Neural cell (in vitro differentiated cells): ENCODE measurements around the gene ADGRE2. TPM values are rescaled to one million over a fixed set of nuclear protein-coding genes. Genes with fewer than 3 reads are reported as not detected.

ENCODE experiments used
- H2AFZ ChIP-seq: fragments of 200-600, 300-800 bp; sonication (generic), shearing (Covaris generic); 2 replicates; pipeline ENCODE4 v1.6.0; 2014; ENCODE audit warnings: low read depth, mild to moderate bottlenecking, antibody characterized with exemption, low read length, moderate library complexity
- H3F3A ChIP-seq: fragments of 200-600 bp; shearing (Covaris generic); 2 replicates; pipeline ENCODE4 v1.6.1; 2016; ENCODE audit warnings: mild to moderate bottlenecking, moderate library complexity, mixed read lengths, antibody characterized with exemption, low read length; ENCODE audit not compliant: insufficient read depth, poor library complexity, severe bottlenecking
- H3K27ac ChIP-seq: fragments of 200-600, 300-800 bp; sonication (generic), shearing (Covaris generic); 2 replicates; pipeline ENCODE4 v1.5.1; 2014; ENCODE audit warnings: mild to moderate bottlenecking, low read length, moderate library complexity
- H3K27me3 ChIP-seq: fragments of 300-800, 200-600 bp; sonication (generic), shearing (Covaris generic); 2 replicates; pipeline ENCODE4 v1.6.0; 2014; ENCODE audit warnings: mild to moderate bottlenecking, low read depth, low read length, moderate library complexity; ENCODE audit not compliant: insufficient read depth
- H3K36me3 ChIP-seq: fragments of 300-800, 200-600 bp; sonication (generic), shearing (Covaris generic); 2 replicates; pipeline ENCODE4 v1.5.1; 2014; ENCODE audit warnings: mild to moderate bottlenecking, antibody characterized with exemption, low read length, moderate library complexity; ENCODE audit not compliant: insufficient read depth
- H3K4me2 ChIP-seq: fragments of 300-800, 200-600 bp; sonication (generic), shearing (Covaris generic); 2 replicates; pipeline ENCODE4 v1.6.0; 2014; ENCODE audit warnings: mild to moderate bottlenecking, low read length
- H3K4me3 ChIP-seq: fragments of 300-800, 200-600 bp; sonication (generic), shearing (Covaris generic); 2 replicates; pipeline ENCODE4 v1.5.1; 2014; ENCODE audit warnings: mild to moderate bottlenecking, low read length, moderate library complexity
- H3K79me2 ChIP-seq: fragments of 200-600 bp; shearing (Covaris generic); replicated peaks from 2 replicates; pipeline ENCODE4 v1.6.0; 2014; ENCODE audit warnings: mild to moderate bottlenecking, low read length, moderate library complexity; ENCODE audit not compliant: insufficient read depth
- H3K9ac ChIP-seq: fragments of 300-800, 200-600 bp; sonication (generic), shearing (Covaris generic); 2 replicates; pipeline ENCODE4 v1.6.1; 2016; ENCODE audit warnings: mild to moderate bottlenecking, low read length, mixed read lengths
- H3K9me2 ChIP-seq: fragments of 200-600 bp; shearing (Covaris generic); 2 replicates; pipeline ENCODE4 v1.6.1; 2016; ENCODE audit warnings: mild to moderate bottlenecking, low read length, mixed read lengths; ENCODE audit not compliant: insufficient read depth
- H3K9me3 ChIP-seq: fragments of 200-600, 300-800 bp; sonication (generic), shearing (Covaris generic); 2 replicates; pipeline ENCODE4 v1.6.1; 2016; ENCODE audit warnings: mild to moderate bottlenecking, mixed run types, low read length, moderate library complexity, mixed read lengths
- H4K20me1 ChIP-seq: fragments of 200-600 bp; shearing (Covaris generic); 2 replicates; pipeline ENCODE4 v1.6.1; 2016; ENCODE audit warnings: mild to moderate bottlenecking, mixed run types; ENCODE audit not compliant: insufficient read depth
- EP300 ChIP-seq: fragments of 450-650 bp; conservative IDR thresholded peaks from 2 replicates; pipeline ENCODE4 v1.6.1; 2014; ENCODE audit warnings: antibody characterized with exemption, mild to moderate bottlenecking, moderate library complexity; ENCODE audit not compliant: poor library complexity, severe bottlenecking
- EZH2 ChIP-seq: fragments of 200-600, 300-800 bp; shearing (Covaris generic), sonication (generic); IDR thresholded peaks from 2 replicates; pipeline ENCODE4 v1.6.1; 2014; ENCODE audit warnings: antibody characterized with exemption, low read length, borderline replicate concordance, mild to moderate bottlenecking; ENCODE audit not compliant: insufficient read depth, poor library complexity, severe bottlenecking
- MXI1 ChIP-seq: fragments of 450-650 bp; conservative IDR thresholded peaks from 2 replicates; pipeline ENCODE4 v1.6.1; 2014; ENCODE audit warnings: antibody characterized with exemption, mild to moderate bottlenecking; ENCODE audit not compliant: poor library complexity, severe bottlenecking
- POLR2AphosphoS5 ChIP-seq: IDR thresholded peaks from 2 replicates; pipeline ENCODE4 v1.6.1; 2012
- RAD21 ChIP-seq: fragments of 450-650 bp; conservative IDR thresholded peaks from 2 replicates; pipeline ENCODE4 v1.6.1; 2014; ENCODE audit warnings: antibody characterized with exemption, mild to moderate bottlenecking, moderate library complexity
- SMC3 ChIP-seq: fragments of 450-650 bp; conservative IDR thresholded peaks from 2 replicates; pipeline ENCODE4 v1.6.1; 2014; ENCODE audit warnings: antibody characterized with exemption, mild to moderate bottlenecking, moderate library complexity; ENCODE audit not compliant: poor library complexity
- TAF1 ChIP-seq: IDR thresholded peaks from 2 replicates; pipeline ENCODE4 v1.6.1; 2012; ENCODE audit warnings: low read depth
- polyA plus RNA-seq: library from polyadenylated mRNA; depleted of rRNA; stranded (reverse); fragments of >200 nt; gene quantifications from 2 replicates; pipeline ENCODE4 v1.2.3, GENCODE V29; 2014
- TF ChIP-seq, protein P1 (sequence below): IDR thresholded peaks from 2 replicates; pipeline ENCODE4 v1.6.1; 2012; ENCODE audit warnings: borderline replicate concordance
- TF ChIP-seq, protein P2 (sequence below): fragments of 450-650 bp; IDR thresholded peaks from 2 replicates; pipeline ENCODE4 v1.5.1; 2014; ENCODE audit warnings: antibody characterized with exemption, mild to moderate bottlenecking, moderate library complexity; ENCODE audit not compliant: poor library complexity, severe bottlenecking

Gene ADGRE2
- polyA plus RNA-seq, 1 donor from 2014 or later = not detected

DNA sequence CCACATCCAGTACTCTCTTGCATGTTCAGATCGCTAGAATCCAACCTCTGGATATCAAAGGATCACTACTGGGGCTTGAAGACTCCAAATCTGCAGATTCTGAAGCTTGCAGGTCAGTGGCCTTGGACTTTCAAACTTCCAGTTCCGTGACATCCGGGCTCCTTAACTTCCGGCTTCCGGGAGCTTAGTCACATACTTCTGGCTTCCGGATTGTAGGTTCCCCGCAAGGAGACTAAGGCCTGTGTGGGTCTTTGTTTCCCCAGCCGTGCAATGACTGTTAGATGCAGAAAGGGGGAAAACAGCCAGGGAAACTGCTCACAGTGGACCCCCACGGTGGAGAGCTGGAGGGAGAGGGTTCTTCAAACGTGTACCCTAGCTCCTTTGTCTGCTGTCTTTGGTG is 47.2 kb downstream of the ADGRE2 start:
- Histone ChIP-seq H3K9ac (no peak overlapping the region), H3K4me3 (no peak overlapping the region), H3F3A (no peaks in the 10 kb centered on the region), H4K20me1 (no peaks in the 10 kb centered on the region), H3K36me3 (no peaks in the 10 kb centered on the region), H3K27me3 (no peaks in the 10 kb centered on the region), H3K9me3 (peaks cover 7% of the 10 kb centered on the region), H3K4me2 (no peak overlapping the region), H2AFZ (no peak overlapping the region), H3K79me2 (no peaks in the 10 kb centered on the region), H3K9me2 (no peaks in the 10 kb centered on the region), H3K27ac (no peak overlapping the region)
- TF ChIP-seq TAF1 (no peak), EP300 (no peak)

DNA sequence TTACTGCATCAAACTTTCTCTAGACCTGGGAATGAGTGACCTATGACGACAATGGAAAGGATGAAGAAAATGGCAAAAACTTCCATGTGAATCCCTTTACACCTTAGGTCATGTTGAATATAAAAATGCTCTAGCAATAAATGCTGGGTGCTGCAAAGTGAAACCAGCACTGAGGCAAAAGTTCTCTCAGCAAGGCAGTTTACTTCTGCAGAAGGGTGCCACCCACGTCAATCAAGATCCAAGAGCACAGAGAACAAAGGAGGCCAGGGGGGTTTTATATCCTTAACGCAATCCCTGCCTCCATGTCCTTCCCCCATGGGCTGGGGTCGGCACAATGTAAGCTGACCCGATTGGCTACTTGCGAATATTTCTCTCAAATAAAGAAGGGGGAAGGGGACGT is 49.8 kb downstream of the ADGRE2 start:
- no peak for TF ChIP-seq POLR2AphosphoS5
- no peak for TF ChIP-seq TAF1
- TF ChIP-seq, protein P1, sequence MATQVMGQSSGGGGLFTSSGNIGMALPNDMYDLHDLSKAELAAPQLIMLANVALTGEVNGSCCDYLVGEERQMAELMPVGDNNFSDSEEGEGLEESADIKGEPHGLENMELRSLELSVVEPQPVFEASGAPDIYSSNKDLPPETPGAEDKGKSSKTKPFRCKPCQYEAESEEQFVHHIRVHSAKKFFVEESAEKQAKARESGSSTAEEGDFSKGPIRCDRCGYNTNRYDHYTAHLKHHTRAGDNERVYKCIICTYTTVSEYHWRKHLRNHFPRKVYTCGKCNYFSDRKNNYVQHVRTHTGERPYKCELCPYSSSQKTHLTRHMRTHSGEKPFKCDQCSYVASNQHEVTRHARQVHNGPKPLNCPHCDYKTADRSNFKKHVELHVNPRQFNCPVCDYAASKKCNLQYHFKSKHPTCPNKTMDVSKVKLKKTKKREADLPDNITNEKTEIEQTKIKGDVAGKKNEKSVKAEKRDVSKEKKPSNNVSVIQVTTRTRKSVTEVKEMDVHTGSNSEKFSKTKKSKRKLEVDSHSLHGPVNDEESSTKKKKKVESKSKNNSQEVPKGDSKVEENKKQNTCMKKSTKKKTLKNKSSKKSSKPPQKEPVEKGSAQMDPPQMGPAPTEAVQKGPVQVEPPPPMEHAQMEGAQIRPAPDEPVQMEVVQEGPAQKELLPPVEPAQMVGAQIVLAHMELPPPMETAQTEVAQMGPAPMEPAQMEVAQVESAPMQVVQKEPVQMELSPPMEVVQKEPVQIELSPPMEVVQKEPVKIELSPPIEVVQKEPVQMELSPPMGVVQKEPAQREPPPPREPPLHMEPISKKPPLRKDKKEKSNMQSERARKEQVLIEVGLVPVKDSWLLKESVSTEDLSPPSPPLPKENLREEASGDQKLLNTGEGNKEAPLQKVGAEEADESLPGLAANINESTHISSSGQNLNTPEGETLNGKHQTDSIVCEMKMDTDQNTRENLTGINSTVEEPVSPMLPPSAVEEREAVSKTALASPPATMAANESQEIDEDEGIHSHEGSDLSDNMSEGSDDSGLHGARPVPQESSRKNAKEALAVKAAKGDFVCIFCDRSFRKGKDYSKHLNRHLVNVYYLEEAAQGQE = no peak
- TF ChIP-seq EZH2 = no peak
- no peak for TF ChIP-seq SMC3
- no peak for TF ChIP-seq MXI1
- no peak for TF ChIP-seq RAD21
- H4K20me1 ChIP-seq = no peaks in the 10 kb centered on the region
- no peak overlapping the region for H3K4me2 ChIP-seq
- H3K9me2 ChIP-seq = no peaks in the 10 kb centered on the region
- H3K27me3 ChIP-seq = no peaks in the 10 kb centered on the region
- no peaks in the 10 kb centered on the region for H3K36me3 ChIP-seq
- H2AFZ ChIP-seq = no peak overlapping the region
- H3K9ac ChIP-seq = no peak overlapping the region
- no peaks in the 10 kb centered on the region for H3F3A ChIP-seq
- H3K27ac ChIP-seq = no peak overlapping the region
- peaks cover 14% of the 10 kb centered on the region for H3K9me3 ChIP-seq
- no peak overlapping the region for H3K4me3 ChIP-seq
- no peaks in the 10 kb centered on the region for H3K79me2 ChIP-seq

- Histone ChIP-seq H3K9ac (no peak overlapping the region), H3K4me2 (no peak overlapping the region), H3K36me3 (peaks cover 38% of the 10 kb centered on the region), H3K9me3 (peaks cover 42% of the 10 kb centered on the region), H4K20me1 (no peaks in the 10 kb centered on the region), H3K27me3 (no peaks in the 10 kb centered on the region), H3K27ac (no peak overlapping the region), H3K9me2 (no peaks in the 10 kb centered on the region), H3F3A (no peaks in the 10 kb centered on the region), H3K79me2 (no peaks in the 10 kb centered on the region), H2AFZ (no peak overlapping the region), H3K4me3 (no peak overlapping the region)
- TF ChIP-seq SMC3 (no peak), TAF1 (no peak), EZH2 (no peak), EP300 (no peak), MXI1 (no peak), POLR2AphosphoS5 (no peak), RAD21 (no peak)
- TF ChIP-seq, protein P1 = no peak
- TF ChIP-seq, protein P2, sequence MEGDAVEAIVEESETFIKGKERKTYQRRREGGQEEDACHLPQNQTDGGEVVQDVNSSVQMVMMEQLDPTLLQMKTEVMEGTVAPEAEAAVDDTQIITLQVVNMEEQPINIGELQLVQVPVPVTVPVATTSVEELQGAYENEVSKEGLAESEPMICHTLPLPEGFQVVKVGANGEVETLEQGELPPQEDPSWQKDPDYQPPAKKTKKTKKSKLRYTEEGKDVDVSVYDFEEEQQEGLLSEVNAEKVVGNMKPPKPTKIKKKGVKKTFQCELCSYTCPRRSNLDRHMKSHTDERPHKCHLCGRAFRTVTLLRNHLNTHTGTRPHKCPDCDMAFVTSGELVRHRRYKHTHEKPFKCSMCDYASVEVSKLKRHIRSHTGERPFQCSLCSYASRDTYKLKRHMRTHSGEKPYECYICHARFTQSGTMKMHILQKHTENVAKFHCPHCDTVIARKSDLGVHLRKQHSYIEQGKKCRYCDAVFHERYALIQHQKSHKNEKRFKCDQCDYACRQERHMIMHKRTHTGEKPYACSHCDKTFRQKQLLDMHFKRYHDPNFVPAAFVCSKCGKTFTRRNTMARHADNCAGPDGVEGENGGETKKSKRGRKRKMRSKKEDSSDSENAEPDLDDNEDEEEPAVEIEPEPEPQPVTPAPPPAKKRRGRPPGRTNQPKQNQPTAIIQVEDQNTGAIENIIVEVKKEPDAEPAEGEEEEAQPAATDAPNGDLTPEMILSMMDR = no peak
Measured at GRCh38 chr19:14722127-14722526, 56.2 kb downstream of the ADGRE2 start.
